Uterus (tissue), 4 donors: ENCODE measurements around the gene POLD4. TPM values are rescaled to one million over a fixed set of nuclear protein-coding genes. Genes with fewer than 3 reads are reported as not detected.

ENCODE experiments used
- DNase-seq, 2 donors: peaks; one replicate each; pipeline ENCODE4 v3.0.0-alpha.2; 2019 to 2020
- H3K27ac ChIP-seq, 2 donors: fragments of 200-600 bp; sonication (generic); 1 replicate in 1 of 2; 2 replicates in 1 of 2; pipeline ENCODE4 v1.5.1; 2016 to 2018
- H3K27me3 ChIP-seq, 2 donors: fragments of 200-600 bp; sonication (generic); one replicate each; pipeline ENCODE4 v1.5.1; 2018 to 2019; ENCODE audit warnings: control low read depth in 1 of 2
- H3K36me3 ChIP-seq, 2 donors: fragments of 200-600 bp; sonication (generic); one replicate each; pipeline ENCODE4 v1.5.1; 2019; ENCODE audit warnings: control low read depth in 1 of 2
- H3K4me1 ChIP-seq, 2 donors: fragments of 200-600 bp; sonication (generic); one replicate each; pipeline ENCODE4 v1.5.1; 2018 to 2019; ENCODE audit warnings: control low read depth in 1 of 2
- H3K4me3 ChIP-seq, 2 donors: fragments of 200-600 bp; sonication (generic); 1 replicate in 1 of 2; 2 replicates in 1 of 2; pipeline ENCODE4 v1.5.1; 2018 to 2019; ENCODE audit warnings: mild to moderate bottlenecking in 1 of 2
- H3K9me3 ChIP-seq, 2 donors: fragments of 200-600 bp; sonication (generic); one replicate each; pipeline ENCODE4 v1.5.1; 2019; ENCODE audit warnings: control low read depth in 1 of 2
- POLR2A ChIP-seq, 2 donors: fragments of 450-650 bp; IDR thresholded peaks; one replicate each; pipeline ENCODE4 v1.6.1; 2016; ENCODE audit warnings: antibody characterized with exemption in 2 of 2, mild to moderate bottlenecking in 1 of 2, moderate library complexity in 1 of 2
- intact Hi-C: fragments of 100-400 bp; cut with DNase I; formaldehyde crosslinking; loops from one replicate; pipeline ENCODE4 v1.15.1; 2023; ENCODE audit warnings: low total_unique reads
- total RNA-seq, 4 donors: library from RNA; depleted of rRNA in 3 of 4; stranded (reverse); fragments of >200 nt in 3 of 4; gene quantifications; one replicate each; pipeline versions ENCODE4 v1.1.0 to v1.2.4, GENCODE V29; 2014 to 2023
- TF ChIP-seq, protein P1 (sequence below), 4 experiments: fragments of 200-600 bp in 2 of 4; fragments of 450-650 bp in 2 of 4; sonication (generic) in 2 of 4; IDR thresholded peaks; one replicate each; pipeline ENCODE4 v1.5.1; 2016 to 2019; ENCODE audit warnings: antibody characterized with exemption in 4 of 4, mild to moderate bottlenecking in 2 of 4, moderate library complexity in 1 of 4
- donor health status: DM: yes; HTN: yes; CAD: no.

POLD4 gene
- total RNA-seq, 4 donors from 2014 or later = 8.7 to 65.6 (median 31.3) TPM

GRCh38 chr11:67400251-67400941 lies 47.0 kb upstream of the POLD4 start:
- Histone ChIP-seq H3K36me3 (no peaks in the 10 kb centered on the region), H3K4me1 (peaks cover 0 to 7% of the 10 kb centered on the region in 2 donors), H3K27me3 (no peaks in the 10 kb centered on the region), H3K27ac (peak overlapping the region; percentile 83 to 88), H3K4me3 (peak overlapping the region; percentile 59 to 74), H3K9me3 (no peaks in the 10 kb centered on the region)
- TF ChIP-seq, protein P1, sequence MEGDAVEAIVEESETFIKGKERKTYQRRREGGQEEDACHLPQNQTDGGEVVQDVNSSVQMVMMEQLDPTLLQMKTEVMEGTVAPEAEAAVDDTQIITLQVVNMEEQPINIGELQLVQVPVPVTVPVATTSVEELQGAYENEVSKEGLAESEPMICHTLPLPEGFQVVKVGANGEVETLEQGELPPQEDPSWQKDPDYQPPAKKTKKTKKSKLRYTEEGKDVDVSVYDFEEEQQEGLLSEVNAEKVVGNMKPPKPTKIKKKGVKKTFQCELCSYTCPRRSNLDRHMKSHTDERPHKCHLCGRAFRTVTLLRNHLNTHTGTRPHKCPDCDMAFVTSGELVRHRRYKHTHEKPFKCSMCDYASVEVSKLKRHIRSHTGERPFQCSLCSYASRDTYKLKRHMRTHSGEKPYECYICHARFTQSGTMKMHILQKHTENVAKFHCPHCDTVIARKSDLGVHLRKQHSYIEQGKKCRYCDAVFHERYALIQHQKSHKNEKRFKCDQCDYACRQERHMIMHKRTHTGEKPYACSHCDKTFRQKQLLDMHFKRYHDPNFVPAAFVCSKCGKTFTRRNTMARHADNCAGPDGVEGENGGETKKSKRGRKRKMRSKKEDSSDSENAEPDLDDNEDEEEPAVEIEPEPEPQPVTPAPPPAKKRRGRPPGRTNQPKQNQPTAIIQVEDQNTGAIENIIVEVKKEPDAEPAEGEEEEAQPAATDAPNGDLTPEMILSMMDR (IDR thresholded peaks at IDR 0.05) = no peak
- no peak for TF ChIP-seq POLR2A (IDR thresholded peaks at IDR 0.05)
- intact Hi-C loops = no loop called here
- no peak for DNase-seq

GRCh38 chr11:67398661-67399563 lies 45.6 kb upstream of the POLD4 start:
- no peak overlapping the region for H3K27ac ChIP-seq
- peaks cover 0 to 7% of the 10 kb centered on the region in 2 donors for H3K4me1 ChIP-seq
- intact Hi-C loops = loop anchor here (5.0 kb wide), 1 partner anchor 108 kb away; the partner anchor contains the start of genes CDK2AP2 and PITPNM1

GRCh38 chr11:67397986-67398660 lies 44.8 kb upstream of the POLD4 start:
- Histone ChIP-seq H3K4me1 (peaks cover 0 to 7% of the 10 kb centered on the region in 2 donors), H3K36me3 (no peaks in the 10 kb centered on the region)
- intact Hi-C loops = loop anchor here (5.0 kb wide), 1 partner anchor 109 kb away; the partner anchor contains the start of genes CDK2AP2 and PITPNM1

More at GRCh38 chr11:67398661-67399563, 45.6 kb upstream of the POLD4 start:
- no peak for TF ChIP-seq POLR2A (IDR thresholded peaks at IDR 0.05)
- TF ChIP-seq, protein P1 (IDR thresholded peaks at IDR 0.05) = no peak
- no peak for DNase-seq
- Histone ChIP-seq H3K4me3 (no peak overlapping the region), H3K36me3 (no peaks in the 10 kb centered on the region), H3K27me3 (no peaks in the 10 kb centered on the region), H3K9me3 (no peaks in the 10 kb centered on the region)

DNA sequence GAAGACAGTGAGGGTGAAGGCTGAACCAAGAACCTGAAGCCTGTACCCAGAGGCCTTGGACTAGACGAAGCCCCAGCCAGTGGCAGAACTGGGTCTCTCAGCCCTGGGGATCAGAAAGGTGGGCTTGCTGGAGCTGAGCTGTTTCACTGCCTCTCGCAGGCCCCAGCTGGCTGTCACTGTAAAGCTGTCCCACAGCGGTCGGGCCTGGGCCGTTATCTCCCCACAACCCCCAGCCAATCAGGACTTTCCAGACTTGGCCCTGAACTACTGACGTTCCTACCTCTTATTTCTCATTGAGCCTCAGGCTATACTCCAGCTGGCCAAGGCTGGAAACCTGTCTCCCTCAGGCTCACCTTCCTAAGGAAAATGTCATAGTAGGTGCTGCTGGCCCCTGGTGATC lies 44.2 kb upstream of the POLD4 start:
- Histone ChIP-seq H3K4me1 (peaks cover 0 to 7% of the 10 kb centered on the region in 2 donors), H3K27ac (peak overlapping the region in 1 of 2 donors; percentile 4), H3K9me3 (no peaks in the 10 kb centered on the region), H3K4me3 (no peak overlapping the region), H3K27me3 (no peaks in the 10 kb centered on the region), H3K36me3 (no peaks in the 10 kb centered on the region)
- DNase-seq = no peak
- TF ChIP-seq, protein P1 (IDR thresholded peaks at IDR 0.05) = no peak
- no peak for TF ChIP-seq POLR2A (IDR thresholded peaks at IDR 0.05)
- intact Hi-C loops = loop anchor here (5.0 kb wide), 1 partner anchor 110 kb away; the partner anchor contains the start of genes CDK2AP2 and PITPNM1

More at GRCh38 chr11:67397986-67398660, 44.8 kb upstream of the POLD4 start:
- no peaks in the 10 kb centered on the region for H3K27me3 ChIP-seq
- H3K9me3 ChIP-seq = no peaks in the 10 kb centered on the region
- TF ChIP-seq POLR2A (IDR thresholded peaks at IDR 0.05) = no peak
- TF ChIP-seq, protein P1 (IDR thresholded peaks at IDR 0.05) = no peak
- H3K4me3 ChIP-seq = no peak overlapping the region
- no peak for DNase-seq
- H3K27ac ChIP-seq = no peak overlapping the region
